NB4 (cell line): ENCODE results near the gene IFRD1.

ENCODE experiments used
- CTCF ChIP-seq: IDR thresholded peaks from one replicate; pipeline ENCODE4 v1.5.1; 2012; ENCODE audit warnings: low read depth, low read length
- MAX ChIP-seq: IDR thresholded peaks from 2 replicates; pipeline ENCODE4 v1.6.1; 2011; ENCODE audit warnings: low read depth, low read length
- MYC ChIP-seq: IDR thresholded peaks from 2 replicates; pipeline ENCODE4 v1.6.1; 2011; ENCODE audit warnings: low read depth, low read length
- POLR2A ChIP-seq: IDR thresholded peaks from 2 replicates; pipeline ENCODE4 v1.6.1; 2011; ENCODE audit warnings: mild to moderate bottlenecking; ENCODE audit not compliant: insufficient read length; ENCODE audit errors: extremely low read depth

- no peak for TF ChIP-seq CTCF
- TF ChIP-seq MAX: no peak
- no peak for TF ChIP-seq POLR2A
- TF ChIP-seq MYC: no peak
These were observed 907 bp upstream of the IFRD1 start for GRCh38 chr7:112449353-112449752.
